Heart right ventricle (tissue), 16 donors: ENCODE results near the gene PAAF1. TPM values are rescaled to one million over a fixed set of nuclear protein-coding genes. Genes with fewer than 3 reads are reported as not detected.

ENCODE experiments used
- ATAC-seq, 8 donors: fragments of 200-7000 bp; cut with Tn5 transposase; one replicate each; pipeline ENCODE4 v1.9.1; 2020; ENCODE audit warnings: mild to moderate bottlenecking in 8 of 8, moderate library complexity in 8 of 8, moderate number of reproducible peaks in 1 of 8
- DNase-seq, 2 donors: peaks; one replicate each; pipeline ENCODE4 v3.0.0-alpha.2; 2020
- H3K27ac ChIP-seq, 10 donors: fragments of 200-600 bp; sonication (generic) in 2 of 10; one replicate each; pipeline versions ENCODE4 v1.5.0 to v1.8.0; 2020 to 2022; ENCODE audit warnings: mild to moderate bottlenecking in 3 of 10
- H3K27me3 ChIP-seq, 7 donors: fragments of 200-600 bp; one replicate each; pipeline ENCODE4 v1.8.0; 2021 to 2022; ENCODE audit warnings: mild to moderate bottlenecking in 2 of 7
- H3K36me3 ChIP-seq, 9 donors: fragments of 200-600 bp; sonication (generic) in 1 of 9; one replicate each; pipeline versions ENCODE4 v1.5.0 to v1.8.0; 2020 to 2022; ENCODE audit warnings: mild to moderate bottlenecking in 2 of 9
- H3K4me1 ChIP-seq, 9 donors: fragments of 200-600 bp; sonication (generic) in 1 of 9; one replicate each; pipeline versions ENCODE4 v1.5.0 to v1.8.0; 2020 to 2022; ENCODE audit warnings: mild to moderate bottlenecking in 4 of 9
- H3K4me3 ChIP-seq, 10 donors: fragments of 200-600 bp; sonication (generic) in 2 of 10; one replicate each; pipeline versions ENCODE4 v1.5.0 to v1.8.0; 2020 to 2022; ENCODE audit warnings: mild to moderate bottlenecking in 7 of 10, moderate library complexity in 2 of 10
- H3K9me3 ChIP-seq, 11 donors: fragments of 200-600 bp in 10 of 11; sonication (generic) in 2 of 11; one replicate each; pipeline versions ENCODE4 v1.5.0 to v1.8.0; 2013 to 2022; ENCODE audit warnings: mild to moderate bottlenecking in 2 of 11, control low read depth in 1 of 11, moderate library complexity in 1 of 11
- CTCF ChIP-seq, 9 donors: fragments of 200-600 bp; sonication (generic) in 2 of 9; IDR thresholded peaks; one replicate each; pipeline versions ENCODE4 v1.5.0 to v1.8.0; 2021 to 2022; ENCODE audit warnings: antibody characterized with exemption in 9 of 9, mild to moderate bottlenecking in 5 of 9, moderate library complexity in 1 of 9
- WGBS, 2 donors: extraction: QIAGEN DNeasy Blood & Tissue Kit; methylation state at CpG; one replicate each; pipeline ENCODE4 v1.1.7; 2013; ENCODE audit warnings: inconsistent platforms in 1 of 2; 5-methylcytosine and 5-hydroxymethylcytosine counted together
- intact Hi-C, 10 donors: fragments of 100-400 bp; cut with DNase I; formaldehyde crosslinking; loops; one replicate each; pipeline versions ENCODE4 v1.11.1 to v1.14.2; 2022
- long read RNA-seq, 3 donors: library from polyadenylated mRNA; unstranded; transcript quantifications; one replicate each; pipeline ENCODE4 v2.0.0, GENCODE V29; 2020 to 2021
- polyA plus RNA-seq, 2 donors: library from polyadenylated mRNA; stranded (reverse); fragments of 200-250 nt; gene quantifications; one replicate each; pipeline ENCODE4 v1.2.3, GENCODE V29; 2013
- total RNA-seq, 10 donors: library from RNA; stranded (reverse); fragmentation: NEBNext Ultra II Directional in 3 of 10; extraction: Animal tissue kit (Norgen Biotek cat#: 25700) in 3 of 10; gene quantifications; one replicate each; pipeline versions ENCODE4 v1.2.1 to v1.2.4, GENCODE V29; 2021 to 2023
- donor health status: Arrhythmogenic right ventricular cardiomyopathy.
- donor health status: ischemic (EF 13 %, LVEDD 7.1; RV severe dilation, severe dysfunction).
- donor health status: healthy with polysubstance abuse.
- donor health status: DM: no; HTN: yes; CAD: no.
- donor health status: DM: no; HTN: no; CAD: no.
- donor health status: ischemic (EF 25% LVEDD 6.9; RV normal size, moderate dysfunction).
- donor health status: ischemic (EF 25% LVEDD 5.7; RV mildly dilated, moderate dysfunction).
- donor health status: healthy.
- donor health status: DM: yes; HTN: yes; CAD: no.
- donor health status: Ischemic cardiomyopathy.
- donor health status: ischemic (EF 35%, LVEDD 5.7; RV mildly dilated, moderate dysfunction).
- donor health status: nonischemic (EF 11% LVEDD 7.7; RV severe dilation, severe dysfunction).
- donor health status: DM: yes; HTN: yes; CAD: no.
- donor health status: PGD.
- donor health status: ischemic (EF 29% LVEDD 5.4; RV normal size, mild dysfunction).
- donor health status: nonischemic (EF 23%, LVEDD 6.1; RV moderate dilation, normal function).

Gene PAAF1
- 10 to 100 TPM in 8 of 10 donors, 1 to 10 TPM in 2; 7.7 to 14.3 (median 12.7) TPM for total RNA-seq
- polyA plus RNA-seq: 10 to 100 TPM; 12.8 to 27.4 TPM
- long read RNA-seq, donor 1, full-length matches to known transcripts: 9 of 18 reads
- long read RNA-seq, donor 1, partial matches to known transcripts: 0 of 18 reads
- long read RNA-seq, donor 1, other reads (novel, unspliced or antisense): 9 of 18 reads
- long read RNA-seq, donor 2, full-length matches to known transcripts: 3 of 21 reads
- long read RNA-seq, donor 2, partial matches to known transcripts: 2 of 21 reads
- long read RNA-seq, donor 2, other reads (novel, unspliced or antisense): 16 of 21 reads
- long read RNA-seq, donor 3, full-length matches to known transcripts: 18 of 51 reads
- long read RNA-seq, donor 3, partial matches to known transcripts: 0 of 51 reads
- long read RNA-seq, donor 3, other reads (novel, unspliced or antisense): 33 of 51 reads

- TF ChIP-seq CTCF (IDR thresholded peaks at IDR 0.05): no peak
- Histone ChIP-seq H3K9me3 (no peaks in the 10 kb centered on the region), H3K36me3 (peaks cover 0 to 46% (median 12%) of the 10 kb centered on the region in 9 donors), H3K27ac (peak within 1 kb of the TSS in 9 of 10 donors; percentile 52 to 90 (median 85)), H3K4me1 (peaks cover 0 to 27% (median 23%) of the 10 kb centered on the region in 9 donors), H3K4me3 (peak within 1 kb of the TSS; percentile 42 to 88 (median 74)), H3K27me3 (no peaks in the 10 kb centered on the region)
- intact Hi-C loops: loop anchor here in 4 of 10 donors (5.0 to 10.0 kb wide), 2 partner anchors 89 to 92 kb away; partner anchors contain the start of gene MRPL48 (in 4 of the 4)
- ATAC-seq (peak; percentile 98 to 100 (median 100)), DNase-seq (peak; percentile 92 to 95)
- 0% methylated on average over 57 of the region's 57 CpGs for WGBS, 2 donors
These were observed at the start of gene PAAF1, which contains the start of gene COA4 for GRCh38 chr11:73876424-73877310. Gene PAAF1 (plus strand): TSS chr11:73876999. CDS start chr11:73877022, 23 bp downstream. Gene COA4 (minus strand): TSS chr11:73876846. CDS start chr11:73873378, 3,468 bp downstream.

GRCh38 chr11:73830261-73830660 is 46.5 kb upstream of the PAAF1 start:
- no peaks in the 10 kb centered on the region for H3K27me3 ChIP-seq
- WGBS, 2 donors: 67 to 80% methylated on average over 1 of the region's 1 CpG
- H3K9me3 ChIP-seq: no peaks in the 10 kb centered on the region
- ATAC-seq: no peak
- no peak overlapping the region for H3K27ac ChIP-seq
- intact Hi-C loops: no loop called here
- no peak for DNase-seq
- H3K4me3 ChIP-seq: no peak overlapping the region
- H3K36me3 ChIP-seq: peaks cover 0 to 80% (median 16%) of the 10 kb centered on the region in 9 donors
- no peaks in the 10 kb centered on the region for H3K4me1 ChIP-seq
- no peak for TF ChIP-seq CTCF (IDR thresholded peaks at IDR 0.05)

- H3K4me1 ChIP-seq: peaks cover 0 to under 1% (median 0%) of the 10 kb centered on the region in 9 donors
- no peak for TF ChIP-seq CTCF (IDR thresholded peaks at IDR 0.05)
- intact Hi-C loops: no loop called here
- ATAC-seq (no peak), DNase-seq (no peak)
- H3K36me3 ChIP-seq: peaks cover 0 to 66% (median 13%) of the 10 kb centered on the region in 9 donors
- H3K27me3 ChIP-seq: no peaks in the 10 kb centered on the region
- 82 to 83% methylated on average over 2 of the region's 2 CpGs for WGBS, 2 donors
- H3K27ac ChIP-seq: no peak overlapping the region
- H3K4me3 ChIP-seq: no peak overlapping the region
- H3K9me3 ChIP-seq: no peaks in the 10 kb centered on the region
These were observed 43.7 kb upstream of the PAAF1 start for GRCh38 chr11:73833067-73833466.
